Neuronal stem cell (in vitro differentiated cells): ENCODE data around the gene PRR11.
A peak's percentile ranks its signal among the peaks of the same experiment; 100 is the strongest.

Source experiments
- DNase-seq: peaks from one replicate; pipeline ENCODE4 v3.0.0-alpha.2; 2013; ENCODE audit warnings: low spot score
- H2AFZ ChIP-seq: one replicate; pipeline ENCODE4 v1.6.1; 2013; ENCODE audit warnings: mild to moderate bottlenecking, low read length, inconsistent platforms
- H2AK5ac ChIP-seq: 2 replicates; pipeline ENCODE4 v1.6.1; 2013; ENCODE audit warnings: low read depth, mild to moderate bottlenecking, inconsistent platforms, low read length, moderate library complexity, mixed read lengths
- H2BK120ac ChIP-seq: 2 replicates; pipeline ENCODE4 v1.6.1; 2013; ENCODE audit warnings: low read depth, mild to moderate bottlenecking, inconsistent platforms, low read length, moderate library complexity, mixed read lengths
- H2BK12ac ChIP-seq: one replicate; pipeline ENCODE4 v1.6.1; 2013; ENCODE audit warnings: low read length, inconsistent platforms
- H2BK15ac ChIP-seq: 2 replicates; pipeline ENCODE4 v1.6.1; 2013; ENCODE audit warnings: mild to moderate bottlenecking, low read length, inconsistent platforms, mixed read lengths
- H2BK5ac ChIP-seq: one replicate; pipeline ENCODE4 v1.6.1; 2013; ENCODE audit warnings: inconsistent platforms, mild to moderate bottlenecking, low read length, moderate library complexity
- H3K14ac ChIP-seq: one replicate; pipeline ENCODE4 v1.6.1; 2013; ENCODE audit warnings: low read length, inconsistent platforms
- H3K18ac ChIP-seq: 2 replicates; pipeline ENCODE4 v1.6.1; 2013; ENCODE audit warnings: low read length, inconsistent platforms
- H3K23ac ChIP-seq: 2 replicates; pipeline ENCODE4 v1.6.1; 2013; ENCODE audit warnings: low read depth, mild to moderate bottlenecking, mixed read lengths, low read length, inconsistent platforms; ENCODE audit not compliant: poor library complexity
- H3K27ac ChIP-seq: replicated peaks from 3 replicates; pipeline ENCODE4 v1.5.1; 2013; ENCODE audit warnings: low read length, inconsistent platforms
- H3K27me3 ChIP-seq, 3 experiments: 2 replicates each; pipeline ENCODE4 v1.6.1; 2013; ENCODE audit warnings: low read length in 3 of 3, mild to moderate bottlenecking in 2 of 3, inconsistent platforms in 1 of 3, low read depth in 1 of 3, mixed read lengths in 1 of 3, moderate library complexity in 1 of 3; ENCODE audit not compliant: control insufficient read depth in 3 of 3, insufficient read depth in 3 of 3
- H3K36me3 ChIP-seq, 2 donors: replicated peaks in 1 of 2; 2 replicates each; pipeline ENCODE4 v1.6.1; 2013; ENCODE audit warnings: low read length in 2 of 2; ENCODE audit not compliant: control insufficient read depth in 2 of 2, insufficient read depth in 2 of 2
- H3K4ac ChIP-seq: 2 replicates; pipeline ENCODE4 v1.6.1; 2013; ENCODE audit warnings: inconsistent platforms, mild to moderate bottlenecking, low read length, moderate library complexity
- H3K4me1 ChIP-seq, 2 donors: 1 replicate in 1 of 2; 2 replicates in 1 of 2; pipeline ENCODE4 v1.6.1; 2013; ENCODE audit warnings: low read length in 2 of 2, low read depth in 1 of 2; ENCODE audit not compliant: control insufficient read depth in 2 of 2, insufficient read depth in 1 of 2
- H3K4me2 ChIP-seq: one replicate; pipeline ENCODE4 v1.6.1; 2013; ENCODE audit warnings: mild to moderate bottlenecking, low read length, inconsistent platforms; ENCODE audit not compliant: insufficient read depth, poor library complexity, severe bottlenecking
- H3K4me3 ChIP-seq, 2 donors: 2 replicates each; pipeline ENCODE4 v1.5.1; 2013; ENCODE audit warnings: low read length in 2 of 2, mild to moderate bottlenecking in 2 of 2, inconsistent platforms in 1 of 2, moderate library complexity in 1 of 2
- H3K79me1 ChIP-seq: one replicate; pipeline ENCODE4 v1.6.1; 2013; ENCODE audit warnings: low read depth, mild to moderate bottlenecking, inconsistent platforms, low read length, moderate library complexity
- H3K9ac ChIP-seq: one replicate; pipeline ENCODE4 v1.6.1; 2013; ENCODE audit warnings: mild to moderate bottlenecking, low read depth, low read length, inconsistent platforms; ENCODE audit not compliant: poor library complexity
- H3K9me3 ChIP-seq, 2 donors: replicated peaks in 1 of 2; 2 replicates each; pipeline versions ENCODE3 to v1.6.1; 2013; ENCODE audit warnings: low read length in 2 of 2, mild to moderate bottlenecking in 2 of 2, inconsistent platforms in 1 of 2, low read depth in 1 of 2, mixed read lengths in 1 of 2, moderate library complexity in 1 of 2; ENCODE audit not compliant: control insufficient read depth in 2 of 2, insufficient read depth in 1 of 2
- H4K8ac ChIP-seq: one replicate; pipeline ENCODE4 v1.6.1; 2013; ENCODE audit warnings: low read depth, mild to moderate bottlenecking, inconsistent platforms, low read length, moderate library complexity
- H4K91ac ChIP-seq: one replicate; pipeline ENCODE4 v1.6.1; 2013; ENCODE audit warnings: low read length, low read depth, mild to moderate bottlenecking, inconsistent platforms; ENCODE audit not compliant: poor library complexity
- WGBS, 2 donors: extraction: QIAGEN DNeasy Blood & Tissue Kit; methylation state at CpG; one replicate each; pipeline ENCODE4 v1.1.7; 2013; ENCODE audit warnings: missing lambda C conversion rate in 2 of 2, mixed read lengths in 1 of 2; ENCODE audit not compliant: insufficient read length in 2 of 2, insufficient replicate concordance in 1 of 2; ENCODE audit errors: extremely low coverage in 2 of 2; 5-methylcytosine and 5-hydroxymethylcytosine counted together

The PRR11 gene

DNA sequence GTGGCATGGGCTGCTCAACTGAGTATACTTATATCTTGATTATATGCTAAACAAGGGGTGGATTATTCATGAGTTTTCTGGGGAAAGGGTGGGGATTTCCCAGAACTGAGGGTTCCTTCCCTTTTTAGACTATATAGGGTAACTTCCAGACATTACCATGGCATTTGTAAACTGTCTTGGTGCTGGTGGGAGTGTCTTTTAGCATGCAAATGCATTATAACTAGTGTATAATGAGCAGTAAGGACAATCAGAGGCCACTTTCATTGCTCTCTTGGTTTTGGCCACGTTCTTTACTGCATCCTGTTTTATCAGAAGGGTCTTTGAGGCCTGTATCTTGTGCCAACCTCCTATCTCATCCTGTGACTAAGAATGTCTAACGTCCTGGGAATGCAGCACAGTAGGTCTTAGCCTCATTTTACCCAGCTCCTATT lies 12.0 kb downstream of the PRR11 start:
- Histone ChIP-seq H2BK15ac (no peak overlapping the region), H3K79me1 (peaks cover 5% of the 10 kb centered on the region), H3K27ac (no peak overlapping the region), H4K91ac (no peak overlapping the region), H3K4ac (no peak overlapping the region), H3K9me3 (peaks cover 0 to 7% of the 10 kb centered on the region in 2 donors), H3K4me3 (no peak overlapping the region), H4K8ac (no peak overlapping the region), H2BK12ac (no peak overlapping the region), H2AFZ (no peak overlapping the region), H2AK5ac (no peak overlapping the region), H3K18ac (no peak overlapping the region), H3K9ac (no peak overlapping the region), H3K23ac (no peak overlapping the region), H3K4me2 (no peak overlapping the region), H2BK120ac (no peak overlapping the region), H2BK5ac (no peak overlapping the region), H3K14ac (no peak overlapping the region), H3K36me3 (peaks cover 5 to 59% of the 10 kb centered on the region in 2 donors), H3K27me3 (no peaks in the 10 kb centered on the region), H3K4me1 (peaks cover 4 to 14% of the 10 kb centered on the region in 2 donors)
- WGBS, 2 donors, result no CpG with 5 or more reads among the region's 2 CpGs
- no peak for DNase-seq

DNA sequence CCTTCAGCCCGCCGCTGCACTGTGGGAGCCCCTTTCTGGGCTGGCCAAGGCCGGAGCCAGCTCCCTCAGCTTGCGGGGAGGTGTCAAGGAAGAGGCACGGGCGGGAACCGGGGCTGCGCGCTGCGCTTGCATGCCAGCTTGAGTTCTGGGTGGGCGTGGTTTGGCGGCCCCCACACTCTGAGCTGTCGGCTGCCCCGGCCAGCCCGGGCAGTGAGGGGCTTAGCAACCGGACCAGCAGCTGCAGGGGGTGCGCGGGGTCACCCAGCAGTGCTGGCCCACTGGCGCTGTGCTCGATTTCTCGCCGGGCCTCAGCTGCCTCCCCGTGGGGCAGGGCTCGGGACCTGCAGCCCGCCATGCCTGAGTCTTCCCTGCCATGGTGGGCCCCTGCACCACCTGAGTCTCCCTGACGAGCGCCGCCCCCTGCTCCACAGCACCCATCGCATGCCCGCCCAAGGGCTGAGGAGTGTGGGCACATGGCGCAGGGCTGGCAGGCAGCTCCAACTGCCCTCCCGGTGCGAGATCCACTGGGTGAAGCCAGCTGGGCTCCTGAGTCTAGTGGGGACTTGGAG lies 17.0 kb downstream of the PRR11 start:
- no CpG with 5 or more reads among the region's 33 CpGs for WGBS, 2 donors
- H3K36me3 ChIP-seq, result peaks cover 34 to 83% of the 10 kb centered on the region in 2 donors
- H3K27ac ChIP-seq, result no peak overlapping the region
- no peak overlapping the region for H4K8ac ChIP-seq
- H2BK15ac ChIP-seq, result no peak overlapping the region
- H4K91ac ChIP-seq, result no peak overlapping the region
- no peak overlapping the region for H2BK12ac ChIP-seq
- H3K79me1 ChIP-seq, result peaks cover 13% of the 10 kb centered on the region
- no peak overlapping the region for H2AFZ ChIP-seq
- H2BK120ac ChIP-seq, result no peak overlapping the region
- no peak for DNase-seq
- no peak overlapping the region for H2BK5ac ChIP-seq
- no peak overlapping the region for H3K23ac ChIP-seq
- peaks cover 3% of the 10 kb centered on the region in 2 donors for H3K4me1 ChIP-seq
- H3K14ac ChIP-seq, result no peak overlapping the region
- H3K4me2 ChIP-seq, result no peak overlapping the region
- H3K27me3 ChIP-seq, result no peaks in the 10 kb centered on the region
- no peak overlapping the region for H3K4ac ChIP-seq
- no peak overlapping the region for H3K18ac ChIP-seq
- H3K9ac ChIP-seq, result no peak overlapping the region
- peaks cover 0 to 11% of the 10 kb centered on the region in 2 donors for H3K9me3 ChIP-seq
- H3K4me3 ChIP-seq, result no peak overlapping the region
- H2AK5ac ChIP-seq, result no peak overlapping the region

DNA sequence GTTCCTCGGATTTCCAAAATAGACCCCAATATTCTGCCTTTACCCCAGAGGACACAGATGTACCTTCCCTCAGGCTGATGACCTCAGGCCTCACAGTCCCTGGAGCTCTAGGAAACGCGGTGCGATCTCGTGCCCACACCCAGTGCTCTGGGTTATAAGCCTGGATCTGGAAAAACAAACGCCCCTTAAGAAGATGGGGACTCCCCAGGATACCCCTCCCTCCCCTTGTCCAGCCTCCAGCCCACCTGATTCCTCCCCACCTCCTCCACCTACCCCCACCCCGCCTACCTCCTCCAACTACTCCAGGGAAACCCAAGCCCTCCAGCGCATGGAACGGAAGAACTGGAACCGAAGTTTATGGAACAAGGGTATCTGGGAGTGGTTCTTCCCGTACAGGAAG lies 19.1 kb downstream of the PRR11 start:
- no peak overlapping the region for H4K91ac ChIP-seq
- no peak overlapping the region for H2BK15ac ChIP-seq
- no peak overlapping the region for H3K18ac ChIP-seq
- H3K9me3 ChIP-seq, result peaks cover 0 to 11% of the 10 kb centered on the region in 2 donors
- H3K14ac ChIP-seq, result no peak overlapping the region
- H3K4ac ChIP-seq, result no peak overlapping the region
- no peaks in the 10 kb centered on the region for H3K27me3 ChIP-seq
- H2BK5ac ChIP-seq, result no peak overlapping the region
- no peak overlapping the region for H3K4me3 ChIP-seq
- WGBS, 2 donors, result no CpG with 5 or more reads among the region's 11 CpGs
- no peak overlapping the region for H2BK120ac ChIP-seq
- no peaks in the 10 kb centered on the region for H3K4me1 ChIP-seq
- no peak overlapping the region for H4K8ac ChIP-seq
- no peak overlapping the region for H3K23ac ChIP-seq
- H3K27ac ChIP-seq, result no peak overlapping the region
- H2AK5ac ChIP-seq, result no peak overlapping the region
- DNase-seq, result no peak
- H3K79me1 ChIP-seq, result peaks cover 11% of the 10 kb centered on the region
- no peak overlapping the region for H2AFZ ChIP-seq
- H2BK12ac ChIP-seq, result no peak overlapping the region
- no peak overlapping the region for H3K9ac ChIP-seq
- H3K4me2 ChIP-seq, result no peak overlapping the region
- H3K36me3 ChIP-seq, result peaks cover 34 to 84% of the 10 kb centered on the region in 2 donors

DNA sequence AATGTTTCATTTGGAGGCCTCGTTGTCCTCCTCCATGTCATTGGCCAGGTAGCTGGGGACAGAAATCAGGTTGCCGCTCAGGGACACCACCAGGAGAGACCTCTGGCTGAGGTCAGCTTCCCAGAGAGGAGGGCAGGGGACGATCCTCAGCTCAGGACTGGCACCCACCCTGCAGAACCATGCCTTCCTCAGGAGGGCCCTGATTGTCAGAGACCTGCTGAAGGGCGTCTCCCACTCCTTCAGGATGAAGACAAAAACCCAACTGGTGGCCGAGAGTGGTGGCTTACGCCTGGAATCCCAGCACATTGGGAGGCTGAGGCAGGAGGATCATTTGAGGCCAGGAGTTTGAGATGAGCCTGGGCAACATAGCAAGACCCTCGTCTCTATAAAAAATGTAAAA lies 19.5 kb downstream of the PRR11 start:
- Histone ChIP-seq H3K18ac (no peak overlapping the region), H3K4me2 (no peak overlapping the region), H4K91ac (no peak overlapping the region), H3K27ac (no peak overlapping the region), H3K23ac (no peak overlapping the region), H3K4me3 (no peak overlapping the region), H3K36me3 (peaks cover 34 to 83% of the 10 kb centered on the region in 2 donors), H3K4ac (no peak overlapping the region), H4K8ac (no peak overlapping the region), H3K14ac (peak overlapping the region; percentile 56), H3K27me3 (no peaks in the 10 kb centered on the region), H2BK12ac (no peak overlapping the region), H2BK120ac (no peak overlapping the region), H3K4me1 (no peaks in the 10 kb centered on the region), H2BK15ac (no peak overlapping the region), H2BK5ac (no peak overlapping the region), H3K79me1 (peaks cover 9% of the 10 kb centered on the region), H3K9ac (peak overlapping the region; percentile 60), H2AFZ (no peak overlapping the region), H3K9me3 (peaks cover 0 to 11% of the 10 kb centered on the region in 2 donors), H2AK5ac (no peak overlapping the region)
- no CpG with 5 or more reads among the region's 7 CpGs for WGBS, 2 donors
- DNase-seq, result no peak
